ENCODE results near the gene CDC6.
A peak's percentile ranks its signal among the peaks of the same experiment; 100 is the strongest.

Gene CDC6, protein sequence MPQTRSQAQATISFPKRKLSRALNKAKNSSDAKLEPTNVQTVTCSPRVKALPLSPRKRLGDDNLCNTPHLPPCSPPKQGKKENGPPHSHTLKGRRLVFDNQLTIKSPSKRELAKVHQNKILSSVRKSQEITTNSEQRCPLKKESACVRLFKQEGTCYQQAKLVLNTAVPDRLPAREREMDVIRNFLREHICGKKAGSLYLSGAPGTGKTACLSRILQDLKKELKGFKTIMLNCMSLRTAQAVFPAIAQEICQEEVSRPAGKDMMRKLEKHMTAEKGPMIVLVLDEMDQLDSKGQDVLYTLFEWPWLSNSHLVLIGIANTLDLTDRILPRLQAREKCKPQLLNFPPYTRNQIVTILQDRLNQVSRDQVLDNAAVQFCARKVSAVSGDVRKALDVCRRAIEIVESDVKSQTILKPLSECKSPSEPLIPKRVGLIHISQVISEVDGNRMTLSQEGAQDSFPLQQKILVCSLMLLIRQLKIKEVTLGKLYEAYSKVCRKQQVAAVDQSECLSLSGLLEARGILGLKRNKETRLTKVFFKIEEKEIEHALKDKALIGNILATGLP

DNA sequence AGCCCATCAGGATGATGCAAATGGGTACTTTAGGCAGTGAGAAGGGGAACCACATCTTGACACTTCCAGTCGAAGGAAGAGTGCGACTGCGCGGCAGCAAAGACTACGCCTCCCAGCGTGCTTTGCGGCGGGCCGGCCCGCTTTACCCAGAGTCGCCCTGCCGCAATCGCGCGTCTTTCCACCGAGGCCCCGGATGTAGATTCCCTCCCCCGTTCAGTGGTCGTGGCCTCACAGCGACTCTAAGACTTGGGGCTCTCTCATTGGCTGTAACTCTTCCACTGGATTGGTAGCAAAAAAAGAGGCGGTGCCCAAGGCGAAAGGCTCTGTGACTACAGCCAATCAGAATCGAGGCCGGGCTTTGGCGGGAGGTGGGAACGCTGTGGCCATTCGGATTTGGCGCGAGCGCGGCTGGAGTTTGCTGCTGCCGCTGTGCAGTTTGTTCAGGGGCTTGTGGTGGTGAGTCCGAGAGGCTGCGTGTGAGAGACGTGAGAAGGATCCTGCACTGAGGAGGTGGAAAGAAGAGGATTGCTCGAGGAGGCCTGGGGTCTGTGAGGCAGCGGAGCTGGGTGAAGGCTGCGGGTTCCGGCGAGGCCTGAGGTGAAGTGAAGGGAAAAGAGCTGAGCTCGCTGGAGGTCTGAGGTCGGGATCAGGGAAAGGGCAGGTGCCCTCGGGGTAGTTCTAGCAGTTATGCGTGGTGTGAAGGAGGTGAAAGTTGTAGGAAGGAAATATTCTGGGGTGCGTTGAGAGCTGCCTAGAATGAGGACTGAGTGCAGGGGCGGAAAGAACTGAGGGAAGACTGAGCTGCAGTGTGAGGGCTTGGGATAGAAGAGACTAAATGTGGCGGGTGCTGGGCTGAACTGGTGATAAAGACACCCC lies at the start of gene CDC6:
Gene CDC6 (plus strand): TSS at position 386 of the 876 bp plus-strand sequence. CDS start 1,542 bp downstream, outside the sequence.
- H3K9me3 Mint-ChIP-seq = no peaks in the 10 kb centered on the region

GRCh38 chr17:40241252-40241834 lies 46.3 kb upstream of the CDC6 start:
- peaks cover 18% of the 10 kb centered on the region for H3K4me1 Mint-ChIP-seq
- ATAC-seq (no peak), DNase-seq (no peak)
- H3K36me3 Mint-ChIP-seq (ENCODE audit: low read depth) = no peaks in the 10 kb centered on the region
- no peaks in the 10 kb centered on the region for H3K27me3 Mint-ChIP-seq
- H3K9me3 Mint-ChIP-seq = no peaks in the 10 kb centered on the region
- H3K4me3 Mint-ChIP-seq = no peak overlapping the region
- H3K27ac Mint-ChIP-seq = no peak overlapping the region

More for the DNA sequence above, at the start of gene CDC6:
- Mint-ChIP-seq H3K27ac (peak within 1 kb of the TSS; percentile 97), H3K4me1 (peaks cover 74% of the 10 kb centered on the region), H3K36me3 (ENCODE audit: low read depth) (peaks cover 33% of the 10 kb centered on the region), H3K4me3 (peak within 1 kb of the TSS; percentile 97), H3K27me3 (no peaks in the 10 kb centered on the region)
- ATAC-seq = peak; percentile 88
- DNase-seq = peak; percentile 98

DNA sequence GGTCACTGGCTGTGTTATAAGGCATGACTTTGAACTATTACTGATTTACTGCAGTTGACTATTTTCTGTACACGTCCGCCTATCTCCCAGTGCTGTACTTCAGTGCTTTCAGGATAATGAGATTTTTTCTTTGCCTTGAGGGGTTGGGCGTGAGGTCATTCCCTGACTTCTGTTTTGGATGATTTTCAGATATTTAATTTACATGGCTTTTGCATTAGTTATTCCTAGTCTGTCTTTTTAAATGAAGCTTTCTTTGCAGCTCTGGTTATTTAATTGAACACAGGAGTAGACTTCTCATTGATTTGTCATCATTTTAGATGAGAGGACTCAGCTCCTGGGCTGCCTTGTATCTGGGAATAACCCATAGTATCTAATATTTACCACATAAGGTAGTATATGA lies 44.9 kb upstream of the CDC6 start:
- Mint-ChIP-seq H3K4me1 (peaks cover 14% of the 10 kb centered on the region), H3K4me3 (no peak overlapping the region), H3K9me3 (no peaks in the 10 kb centered on the region), H3K27me3 (no peaks in the 10 kb centered on the region), H3K27ac (peak overlapping the region; percentile 9), H3K36me3 (ENCODE audit: low read depth) (no peaks in the 10 kb centered on the region)
- DNase-seq (no peak), ATAC-seq (no peak)

DNA sequence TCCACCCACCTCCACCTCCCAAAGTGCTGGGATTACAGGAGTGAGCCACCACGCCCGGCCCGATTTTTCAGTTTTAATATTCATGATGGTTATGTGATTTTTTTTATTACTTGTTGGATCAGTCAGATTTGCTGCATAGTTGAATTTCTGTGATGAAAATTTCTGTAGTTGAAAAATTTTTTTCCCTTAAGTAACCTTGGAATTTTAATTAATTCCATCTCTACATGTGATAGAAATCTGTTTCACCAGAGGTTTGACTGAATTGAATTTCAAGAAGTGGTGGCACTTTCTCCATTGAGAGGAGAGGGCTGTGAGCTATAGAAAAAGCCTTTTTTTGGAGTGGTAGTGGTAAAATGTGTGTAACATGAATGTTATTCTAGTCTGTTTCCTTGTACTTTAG lies 43.9 kb upstream of the CDC6 start:
- DNase-seq (no peak), ATAC-seq (no peak)
- Mint-ChIP-seq H3K27me3 (no peaks in the 10 kb centered on the region), H3K4me3 (no peak overlapping the region), H3K4me1 (peaks cover 14% of the 10 kb centered on the region), H3K9me3 (no peaks in the 10 kb centered on the region), H3K27ac (no peak overlapping the region), H3K36me3 (ENCODE audit: low read depth) (no peaks in the 10 kb centered on the region)

- Mint-ChIP-seq H3K4me1 (peaks cover 14% of the 10 kb centered on the region), H3K4me3 (no peak overlapping the region), H3K27ac (no peak overlapping the region), H3K27me3 (no peaks in the 10 kb centered on the region), H3K36me3 (ENCODE audit: low read depth) (no peaks in the 10 kb centered on the region), H3K9me3 (no peaks in the 10 kb centered on the region)
- ATAC-seq (no peak), DNase-seq (no peak)
Measured at GRCh38 chr17:40244255-40244654, 43.4 kb upstream of the CDC6 start.

GRCh38 chr17:40247926-40248495 lies 39.7 kb upstream of the CDC6 start:
- Mint-ChIP-seq H3K27me3 (no peaks in the 10 kb centered on the region), H3K9me3 (no peaks in the 10 kb centered on the region), H3K36me3 (ENCODE audit: low read depth) (peaks cover 3% of the 10 kb centered on the region), H3K4me3 (no peak overlapping the region), H3K4me1 (peaks cover 15% of the 10 kb centered on the region), H3K27ac (no peak overlapping the region)
- ATAC-seq (no peak), DNase-seq (no peak)

DNA sequence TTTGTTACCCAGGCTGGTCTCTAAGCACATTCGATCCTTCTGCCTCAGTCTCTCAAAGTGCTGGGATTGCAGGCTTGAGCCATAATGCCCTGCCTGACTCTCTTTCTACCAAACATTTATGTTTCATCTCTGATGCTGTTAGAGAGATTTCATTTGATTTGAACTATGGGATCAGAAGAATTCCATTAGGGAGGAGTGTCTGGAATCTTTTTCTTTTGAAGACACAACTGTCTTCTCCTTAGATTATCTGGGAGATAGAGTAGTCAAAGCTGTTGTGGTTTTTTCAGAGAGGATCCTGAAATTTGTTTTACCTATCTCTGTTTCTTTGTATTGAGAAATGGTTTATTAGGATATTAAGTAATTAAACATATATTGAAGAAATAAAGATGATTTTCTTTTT lies 39.2 kb upstream of the CDC6 start:
- Mint-ChIP-seq H3K27me3 (no peaks in the 10 kb centered on the region), H3K36me3 (ENCODE audit: low read depth) (peaks cover 5% of the 10 kb centered on the region), H3K9me3 (no peaks in the 10 kb centered on the region), H3K4me3 (no peak overlapping the region), H3K4me1 (peaks cover 11% of the 10 kb centered on the region), H3K27ac (no peak overlapping the region)
- no peak for DNase-seq
- no peak for ATAC-seq

DNA sequence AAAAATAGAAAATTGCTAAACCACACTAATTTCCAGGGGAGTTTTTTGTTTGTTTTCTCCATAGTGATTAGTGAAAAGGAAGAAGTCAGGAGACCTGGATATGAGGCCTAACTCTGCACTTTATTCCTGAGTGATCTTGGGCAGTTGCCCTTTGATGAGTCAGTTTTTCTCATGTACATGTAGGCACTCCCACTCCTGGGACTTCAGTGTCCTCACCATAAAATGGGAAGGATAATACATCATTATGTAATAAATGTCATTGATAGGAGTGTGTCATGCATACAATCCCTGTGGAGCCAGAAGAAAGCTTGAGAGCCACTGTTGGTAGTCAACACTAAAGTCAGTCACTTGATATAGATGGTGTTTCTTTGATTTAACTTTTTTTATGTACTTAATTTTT lies 36.1 kb upstream of the CDC6 start:
- Mint-ChIP-seq H3K27ac (no peak overlapping the region), H3K4me1 (peaks cover 11% of the 10 kb centered on the region), H3K9me3 (no peaks in the 10 kb centered on the region), H3K4me3 (no peak overlapping the region), H3K27me3 (no peaks in the 10 kb centered on the region), H3K36me3 (ENCODE audit: low read depth) (peaks cover 7% of the 10 kb centered on the region)
- ATAC-seq (no peak), DNase-seq (no peak)

GRCh38 chr17:40253565-40253964 lies 34.1 kb upstream of the CDC6 start:
- Mint-ChIP-seq H3K4me3 (no peak overlapping the region), H3K27me3 (no peaks in the 10 kb centered on the region), H3K36me3 (ENCODE audit: low read depth) (peaks cover 14% of the 10 kb centered on the region), H3K9me3 (no peaks in the 10 kb centered on the region), H3K27ac (no peak overlapping the region), H3K4me1 (peaks cover 11% of the 10 kb centered on the region)
- DNase-seq (no peak), ATAC-seq (no peak)

DNA sequence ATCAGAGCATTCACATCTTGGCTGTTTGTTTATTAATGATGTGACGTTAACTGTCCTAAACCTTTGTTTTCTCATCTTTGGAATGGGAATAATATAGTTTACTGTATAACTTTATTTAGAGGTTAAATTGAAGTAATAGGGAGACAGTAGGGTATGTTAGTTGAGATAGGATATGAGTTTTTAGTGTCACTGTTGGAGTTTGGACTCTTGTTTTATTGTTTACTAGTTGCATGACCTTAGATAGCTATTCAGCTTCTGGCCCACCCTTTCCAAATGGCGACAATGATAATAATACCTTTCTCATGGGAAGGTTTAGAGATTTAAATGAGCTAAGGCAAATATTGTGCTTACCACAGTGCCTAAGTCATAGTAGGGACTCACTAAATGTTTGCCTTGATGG lies 28.2 kb upstream of the CDC6 start:
- no peak overlapping the region for H3K27ac Mint-ChIP-seq
- peaks cover 30% of the 10 kb centered on the region for H3K36me3 Mint-ChIP-seq (ENCODE audit: low read depth)
- no peaks in the 10 kb centered on the region for H3K9me3 Mint-ChIP-seq
- H3K4me1 Mint-ChIP-seq = peaks cover 12% of the 10 kb centered on the region
- no peak overlapping the region for H3K4me3 Mint-ChIP-seq
- no peaks in the 10 kb centered on the region for H3K27me3 Mint-ChIP-seq
- DNase-seq = no peak
- ATAC-seq = no peak

GRCh38 chr17:40260528-40260927 lies 27.2 kb upstream of the CDC6 start:
- no peaks in the 10 kb centered on the region for H3K27me3 Mint-ChIP-seq
- no peaks in the 10 kb centered on the region for H3K9me3 Mint-ChIP-seq
- H3K4me3 Mint-ChIP-seq = no peak overlapping the region
- H3K36me3 Mint-ChIP-seq (ENCODE audit: low read depth) = peaks cover 30% of the 10 kb centered on the region
- ATAC-seq (no peak), DNase-seq (no peak)
- no peak overlapping the region for H3K27ac Mint-ChIP-seq
- peaks cover 12% of the 10 kb centered on the region for H3K4me1 Mint-ChIP-seq

GRCh38 chr17:40264458-40265185 lies 23.1 kb upstream of the CDC6 start:
- ATAC-seq = no peak

DNA sequence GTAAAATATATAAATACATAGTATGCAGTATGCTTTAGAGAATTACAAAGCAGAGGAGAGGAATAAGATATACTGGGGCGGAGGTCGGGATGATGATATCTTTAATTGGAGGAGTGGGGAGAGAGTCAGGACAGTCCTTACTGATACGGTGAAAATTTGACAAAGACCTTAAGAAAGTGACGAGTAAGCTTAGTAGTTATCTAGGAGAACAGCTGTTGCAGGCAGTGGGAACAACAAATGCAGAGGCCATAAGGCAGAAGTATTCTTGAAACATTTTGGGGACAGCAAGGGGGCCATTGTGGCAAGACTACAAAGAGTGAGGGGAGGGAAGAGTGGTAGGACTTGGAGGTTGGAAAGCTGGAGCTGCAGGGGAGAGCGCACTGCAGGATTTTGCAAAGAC lies 22.3 kb upstream of the CDC6 start:
- no peak overlapping the region for H3K4me3 Mint-ChIP-seq
- peaks cover 21% of the 10 kb centered on the region for H3K36me3 Mint-ChIP-seq (ENCODE audit: low read depth)
- DNase-seq (no peak), ATAC-seq (no peak)
- H3K27ac Mint-ChIP-seq = no peak overlapping the region
- H3K4me1 Mint-ChIP-seq = peaks cover 12% of the 10 kb centered on the region
- no peaks in the 10 kb centered on the region for H3K9me3 Mint-ChIP-seq
- no peaks in the 10 kb centered on the region for H3K27me3 Mint-ChIP-seq

More at GRCh38 chr17:40264458-40265185, 23.1 kb upstream of the CDC6 start:
- no peaks in the 10 kb centered on the region for H3K27me3 Mint-ChIP-seq
- H3K36me3 Mint-ChIP-seq (ENCODE audit: low read depth) = peaks cover 23% of the 10 kb centered on the region
- H3K27ac Mint-ChIP-seq = no peak overlapping the region
- peaks cover 12% of the 10 kb centered on the region for H3K4me1 Mint-ChIP-seq
- no peaks in the 10 kb centered on the region for H3K9me3 Mint-ChIP-seq
- DNase-seq = no peak
- H3K4me3 Mint-ChIP-seq = no peak overlapping the region

DNA sequence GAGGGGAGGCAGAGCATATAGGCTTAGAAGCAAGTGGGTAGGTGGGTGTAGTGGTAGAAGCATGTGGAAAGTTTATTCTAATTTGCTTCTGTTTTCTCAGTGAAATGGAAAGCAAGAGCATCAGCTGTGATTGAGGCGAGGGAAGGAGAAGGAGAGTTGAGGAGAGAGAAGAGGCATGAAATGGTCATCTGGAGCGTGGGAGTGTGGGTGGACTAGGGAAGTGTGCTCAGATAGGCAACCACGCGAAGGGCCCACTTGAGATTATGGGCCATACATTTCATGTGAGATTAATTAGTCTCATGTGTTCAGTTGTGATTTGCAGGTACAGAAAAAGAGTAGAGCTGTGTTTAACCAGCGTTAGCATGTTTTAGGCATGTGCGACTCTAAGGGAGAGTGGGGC lies 20.8 kb upstream of the CDC6 start:
- H3K36me3 Mint-ChIP-seq (ENCODE audit: low read depth) = peaks cover 13% of the 10 kb centered on the region
- no peak for ATAC-seq
- H3K27ac Mint-ChIP-seq = no peak overlapping the region
- no peaks in the 10 kb centered on the region for H3K9me3 Mint-ChIP-seq
- no peak overlapping the region for H3K4me3 Mint-ChIP-seq
- H3K4me1 Mint-ChIP-seq = peaks cover 12% of the 10 kb centered on the region
- no peaks in the 10 kb centered on the region for H3K27me3 Mint-ChIP-seq
- DNase-seq = no peak

All from activated naive CD8-positive, alpha-beta T cell treated with anti-CD3 and anti-CD28 coated beads, Interleukin-2, amount 50 U/mL, for 24 hours (primary cell).